Head of caudate nucleus (tissue), 42 donors: ENCODE measurements around the gene SPATA33.

ENCODE experiments used
- DNase-seq, 42 donors: peaks; one replicate each; pipeline versions ENCODE4 v3.0.0 to v3.0.0-alpha.2; 2020 to 2021; ENCODE audit warnings: mixed read lengths in 7 of 42
- intact Hi-C: fragments of 100-400 bp; cut with DNase I; formaldehyde crosslinking; loops from one replicate; pipeline ENCODE4 v1.15.0; 2022

The SPATA33 gene

DNA sequence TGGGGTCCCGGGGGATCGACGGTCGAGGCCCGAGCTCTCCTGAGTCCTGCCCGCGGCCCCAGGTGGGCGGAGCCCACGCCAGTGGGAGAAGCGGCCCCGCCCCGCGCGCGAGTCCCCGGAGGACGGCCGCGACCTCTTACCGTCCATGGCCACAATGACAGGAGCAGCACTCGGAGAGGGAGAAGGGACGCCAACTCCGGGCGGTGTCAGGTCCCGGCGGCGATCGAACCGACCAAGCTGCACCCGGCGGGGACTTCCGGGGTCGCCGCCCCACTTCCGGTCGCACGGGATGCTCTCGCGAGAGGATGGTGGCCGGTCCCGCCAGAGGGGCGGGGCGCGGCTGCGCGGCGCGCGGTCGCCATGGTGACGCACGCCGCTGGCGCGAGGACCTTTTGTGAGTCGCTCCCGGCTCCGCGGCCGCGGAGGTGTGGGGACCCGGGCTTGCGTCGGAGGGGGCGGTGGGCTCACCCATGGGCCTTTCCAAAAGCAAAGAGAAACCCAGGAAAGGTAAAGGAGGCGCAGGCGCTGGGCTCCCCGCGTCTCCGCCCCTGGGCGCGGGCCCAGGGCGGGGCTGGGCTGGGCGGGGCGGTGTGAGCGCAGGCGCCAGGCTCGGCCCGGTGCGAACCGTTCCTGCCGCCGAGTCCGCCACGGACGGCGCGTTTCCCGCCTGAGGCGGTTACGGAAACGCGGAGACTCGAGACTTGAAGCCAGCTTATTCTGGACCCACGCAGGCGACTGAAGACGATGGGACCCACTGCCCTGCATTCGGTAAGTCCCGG lies at the start of gene SPATA33, which contains the start of gene CHMP1A:
TSS of gene SPATA33 (plus strand) at position 395 of the 779 bp plus-strand sequence. CDS start at position 471, 76 bp downstream.
TSS of gene CHMP1A (minus strand) at position 267 of the 779 bp plus-strand sequence. CDS start at position 147, 120 bp downstream.
- DNase-seq, result peak; percentile 65 to 97 (median 92)
- intact Hi-C loops, result no loop called here

DNA sequence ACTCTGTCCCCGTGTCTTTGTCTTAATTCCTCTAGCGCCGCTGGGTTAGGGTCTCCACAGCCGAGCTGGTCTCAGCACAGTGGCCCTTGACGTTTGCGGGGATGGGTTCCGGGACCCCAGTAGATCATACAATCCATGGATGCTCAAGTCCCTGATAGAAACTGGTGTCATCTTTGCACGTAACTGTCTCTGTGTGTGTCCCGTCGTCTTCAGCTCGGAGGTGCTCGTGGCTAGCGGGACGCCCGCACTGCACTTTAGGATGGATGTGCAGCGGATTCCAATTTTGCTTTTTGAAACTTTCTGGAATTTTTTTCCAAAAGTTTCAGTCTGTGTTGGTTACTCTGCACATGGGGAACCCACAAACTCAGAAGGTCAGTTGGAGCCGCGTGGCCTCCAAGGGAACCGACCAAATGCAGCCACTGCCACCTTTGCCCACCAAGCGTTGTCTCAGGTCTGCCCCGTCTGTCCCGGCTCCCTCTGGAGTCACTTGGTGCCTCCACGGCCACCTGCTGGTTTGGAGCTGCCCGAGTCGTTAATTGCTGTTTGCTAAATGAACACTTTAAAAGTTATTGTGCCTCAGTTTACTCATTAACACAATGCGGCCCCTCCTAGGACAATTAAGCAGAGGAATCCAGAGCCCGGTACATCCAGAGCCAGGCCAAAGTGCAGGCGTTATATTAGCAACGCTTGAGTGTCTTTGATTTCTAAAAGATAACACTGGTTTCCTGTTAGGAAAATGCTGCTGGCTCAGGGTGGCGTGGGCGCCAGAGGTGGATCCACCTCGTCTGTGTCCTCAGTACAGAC lies 49.5 kb upstream of the SPATA33 start:
- DNase-seq, result no peak
- intact Hi-C loops, result no loop called here

DNA sequence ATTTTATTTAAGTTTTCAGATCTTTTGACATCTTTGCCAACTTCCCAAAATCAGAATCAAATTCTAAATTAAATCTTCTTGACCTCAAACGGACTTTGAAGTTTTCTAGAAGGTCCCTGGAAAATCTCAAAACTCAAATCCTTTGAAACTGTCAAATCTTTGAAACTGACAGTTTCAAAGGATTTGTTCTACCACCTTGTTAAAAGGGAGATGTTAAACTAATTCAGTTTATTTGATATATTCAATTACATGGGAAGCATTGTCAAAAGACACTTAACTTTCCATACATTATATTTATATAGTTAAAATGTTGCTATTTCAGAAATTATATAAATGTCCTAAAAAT lies 47.6 kb upstream of the SPATA33 start:
- intact Hi-C loops, result no loop called here
- DNase-seq, result no peak

DNA sequence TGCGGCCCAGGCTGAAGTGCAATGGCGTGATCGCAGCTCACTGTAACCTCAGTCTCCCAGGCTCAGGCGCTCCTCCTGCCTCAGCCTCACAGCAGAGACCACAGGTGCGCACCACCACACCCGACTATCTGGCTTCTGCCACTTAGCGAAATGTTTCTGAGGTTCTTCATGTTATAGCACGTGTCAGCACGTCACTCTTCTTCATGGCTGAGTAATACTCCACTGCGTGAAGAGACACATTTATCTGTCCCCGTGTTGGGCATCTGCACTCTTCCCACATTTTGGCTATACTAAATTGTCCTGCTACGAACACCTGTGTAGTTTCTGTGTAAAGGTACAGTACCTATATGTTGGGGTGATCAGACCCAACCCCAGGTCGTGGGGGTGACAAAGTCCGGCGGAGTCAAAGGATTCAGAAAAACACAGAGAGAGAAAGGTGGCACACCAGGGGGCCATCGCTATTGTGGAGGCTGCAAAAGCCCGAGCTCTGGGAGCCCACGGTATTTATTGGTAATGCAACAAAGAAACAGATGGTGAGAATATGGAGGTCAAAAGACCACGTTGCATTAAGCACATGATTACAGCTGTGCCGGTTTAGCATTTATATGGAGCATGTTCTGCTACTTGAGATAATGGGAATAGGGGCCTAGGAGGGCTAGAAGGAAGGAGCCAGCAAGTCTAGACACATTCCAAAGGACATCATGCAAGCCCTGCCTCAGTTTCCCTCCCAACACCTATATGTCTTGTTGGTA lies 45.0 kb upstream of the SPATA33 start:
- intact Hi-C loops, result no loop called here
- no peak for DNase-seq

DNA sequence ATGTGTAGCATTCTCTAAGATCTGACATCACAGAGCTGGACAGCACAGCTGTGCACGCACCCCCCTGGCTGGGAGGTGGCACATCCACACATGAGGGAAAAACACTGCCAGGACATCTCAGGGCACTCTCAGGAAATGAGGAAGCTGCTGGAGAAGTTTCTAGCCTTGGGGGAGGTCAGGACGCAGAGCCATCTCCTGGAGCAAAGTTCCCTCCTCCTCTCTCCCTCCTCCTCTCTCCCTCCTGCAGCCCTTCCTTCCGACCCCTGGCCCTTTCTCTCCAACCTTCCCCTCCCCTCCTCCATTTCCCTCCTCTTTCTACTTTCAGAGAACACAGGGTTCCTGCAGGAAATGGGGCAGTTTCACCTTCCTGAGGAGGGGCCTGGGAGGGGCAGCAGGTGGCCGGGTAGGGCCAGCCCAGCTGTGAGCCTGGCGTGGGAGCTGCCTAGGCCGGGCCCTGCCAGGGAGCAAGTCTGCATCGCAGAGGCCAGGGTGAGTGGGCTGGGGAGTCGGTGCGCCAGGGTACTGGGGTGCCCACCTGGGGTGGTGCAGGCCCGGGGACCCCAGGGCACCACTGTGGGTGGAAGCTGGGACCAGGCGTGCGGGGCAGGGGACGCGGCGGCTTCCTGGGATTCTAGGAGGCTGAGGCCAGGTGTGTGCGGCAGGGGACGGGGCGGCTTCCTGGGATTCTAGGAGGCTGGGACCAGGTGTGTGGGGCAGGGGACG lies 44.2 kb upstream of the SPATA33 start, which contains the start of gene DPEP1:
TSS of gene DPEP1 (plus strand) at position 412 of the 723 bp plus-strand sequence. CDS start 16,769 bp downstream, outside the sequence.
- DNase-seq, result no peak
- intact Hi-C loops, result no loop called here

- no peak for DNase-seq
- intact Hi-C loops, result no loop called here
Measured at GRCh38 chr16:89613954-89614459, 43.6 kb upstream of the SPATA33 start.

DNA sequence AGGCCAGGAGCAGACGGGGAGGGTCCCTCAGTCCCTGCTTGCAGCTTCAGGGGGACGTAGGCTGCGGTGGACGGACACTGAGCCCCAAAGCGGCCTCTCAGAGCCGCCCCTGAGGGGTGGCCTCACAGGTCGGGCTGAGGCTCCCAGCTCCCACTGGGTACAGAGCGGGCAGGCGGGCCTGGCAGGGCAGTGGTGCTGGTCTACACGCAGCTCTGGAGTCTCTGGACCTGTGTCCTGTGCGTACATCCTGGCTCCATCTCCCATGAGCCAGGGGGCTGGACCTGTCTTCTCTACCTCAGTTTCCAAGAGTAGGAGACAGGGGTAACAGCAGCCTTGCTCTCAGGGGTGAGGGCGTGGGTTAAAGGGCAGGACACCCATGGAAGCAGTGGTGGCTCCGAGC lies 42.5 kb upstream of the SPATA33 start:
- no peak for DNase-seq
- intact Hi-C loops, result no loop called here

GRCh38 chr16:89615596-89616090 lies 42.0 kb upstream of the SPATA33 start:
- intact Hi-C loops, result no loop called here
- DNase-seq, result peak in 11 of 42 donors; percentile 16 to 59 (median 38)

DNA sequence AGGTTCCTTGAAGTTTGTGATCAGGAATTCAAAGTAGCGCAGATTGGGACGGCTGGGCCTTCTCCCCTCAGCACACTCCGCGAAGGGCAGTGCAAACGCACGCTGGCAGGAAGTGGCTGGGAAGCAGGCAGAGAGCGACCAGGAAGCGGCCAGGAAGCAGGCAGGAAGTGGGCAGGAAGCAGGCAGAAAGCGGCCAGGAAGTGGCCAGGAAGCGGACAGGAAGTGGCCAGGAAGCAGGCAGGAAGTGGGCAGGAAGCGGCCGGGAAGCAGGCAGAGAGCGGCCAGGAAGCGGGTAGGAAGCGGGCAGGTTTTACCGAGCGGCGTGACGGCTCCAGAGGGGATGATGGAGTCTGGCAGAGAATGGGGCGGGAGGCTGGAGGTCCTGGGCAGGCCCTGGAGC lies 41.0 kb upstream of the SPATA33 start:
- intact Hi-C loops, result no loop called here
- DNase-seq, result no peak

- intact Hi-C loops, result no loop called here
- no peak for DNase-seq
Measured at GRCh38 chr16:89617036-89617435, 40.6 kb upstream of the SPATA33 start.

DNA sequence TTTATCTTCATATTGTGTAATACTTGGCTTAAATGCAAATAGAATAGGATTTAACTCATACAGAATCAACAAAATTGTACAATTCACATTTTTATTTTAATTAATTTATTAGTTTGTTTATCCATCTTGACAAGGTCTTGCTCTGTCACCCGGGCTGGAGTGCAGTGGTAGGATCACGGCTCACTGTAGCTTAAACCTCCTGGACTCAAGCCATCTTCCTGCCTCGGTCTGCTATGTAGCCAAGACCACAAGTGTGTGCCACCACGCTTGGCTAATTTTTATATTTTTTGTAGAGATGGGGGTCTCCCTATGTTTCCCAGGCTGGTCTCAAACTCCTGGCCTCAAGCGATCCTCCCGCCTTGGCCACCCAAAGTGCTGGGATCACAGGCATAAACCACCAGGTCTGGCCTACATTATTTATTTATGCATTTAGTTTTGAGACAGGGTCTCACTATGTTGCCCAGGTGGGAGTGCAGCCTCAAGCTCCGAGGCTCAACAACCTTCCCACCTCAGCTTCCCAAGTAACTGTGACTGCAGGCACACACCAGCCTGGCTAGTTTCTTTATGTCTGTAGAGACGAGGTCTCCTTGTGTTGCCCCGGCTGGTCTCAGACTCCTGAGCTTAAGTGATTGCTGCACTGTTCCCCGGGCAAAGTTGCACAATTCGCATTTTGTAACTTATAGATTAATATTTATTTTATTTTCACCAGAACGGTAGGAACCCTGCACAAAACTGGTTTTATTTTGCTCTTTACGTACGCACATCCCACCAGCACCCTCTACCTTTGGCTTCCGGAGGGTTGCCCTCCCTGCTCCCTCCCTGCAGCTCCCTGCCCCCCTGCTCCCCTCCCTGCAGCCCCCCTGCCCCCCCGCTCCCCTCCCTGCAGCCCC lies 39.3 kb upstream of the SPATA33 start:
- intact Hi-C loops, result no loop called here
- no peak for DNase-seq

DNA sequence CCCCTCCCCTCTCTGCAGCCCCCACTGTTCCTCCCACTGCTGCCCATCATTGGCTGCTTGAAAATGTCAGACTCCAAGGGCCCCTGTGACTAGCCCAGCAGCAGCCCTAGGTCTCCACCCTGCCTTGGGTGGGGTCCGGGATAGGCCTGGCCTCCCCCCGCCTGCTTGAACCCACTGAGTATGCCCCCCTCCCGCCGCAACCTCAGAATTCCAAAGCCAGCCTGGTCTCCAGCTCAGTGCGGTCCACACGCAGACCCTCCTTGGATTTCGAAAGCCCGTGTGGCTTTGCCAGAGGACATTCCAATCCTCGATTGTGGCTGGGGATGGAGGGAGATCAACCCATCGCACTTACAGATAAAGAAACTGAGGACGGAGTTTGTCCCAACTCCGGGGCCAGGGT lies 37.8 kb upstream of the SPATA33 start:
- intact Hi-C loops, result no loop called here
- DNase-seq, result no peak

DNA sequence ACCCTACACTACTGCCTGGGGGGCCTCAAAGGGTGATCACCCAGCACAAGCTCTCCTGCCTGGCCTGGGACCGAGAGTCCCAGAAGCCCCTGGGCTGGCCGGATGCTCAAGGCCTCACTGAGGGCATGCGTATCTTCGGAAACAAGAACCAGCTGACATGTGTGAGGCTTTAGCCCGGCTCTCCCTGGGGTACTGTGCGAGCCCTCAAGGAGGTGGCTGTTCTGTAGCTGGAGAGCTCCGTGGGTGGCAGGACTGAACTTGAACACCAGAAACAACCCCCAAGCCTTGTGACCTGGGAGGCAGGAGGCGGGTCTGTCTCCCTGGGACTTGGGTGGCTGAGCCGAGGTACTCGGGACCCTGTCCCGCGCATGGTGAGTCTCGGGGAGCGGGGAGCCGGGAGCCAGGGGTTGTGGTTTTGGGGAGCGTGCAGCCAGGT lies 37.2 kb upstream of the SPATA33 start:
- DNase-seq, result no peak
- intact Hi-C loops, result no loop called here

DNA sequence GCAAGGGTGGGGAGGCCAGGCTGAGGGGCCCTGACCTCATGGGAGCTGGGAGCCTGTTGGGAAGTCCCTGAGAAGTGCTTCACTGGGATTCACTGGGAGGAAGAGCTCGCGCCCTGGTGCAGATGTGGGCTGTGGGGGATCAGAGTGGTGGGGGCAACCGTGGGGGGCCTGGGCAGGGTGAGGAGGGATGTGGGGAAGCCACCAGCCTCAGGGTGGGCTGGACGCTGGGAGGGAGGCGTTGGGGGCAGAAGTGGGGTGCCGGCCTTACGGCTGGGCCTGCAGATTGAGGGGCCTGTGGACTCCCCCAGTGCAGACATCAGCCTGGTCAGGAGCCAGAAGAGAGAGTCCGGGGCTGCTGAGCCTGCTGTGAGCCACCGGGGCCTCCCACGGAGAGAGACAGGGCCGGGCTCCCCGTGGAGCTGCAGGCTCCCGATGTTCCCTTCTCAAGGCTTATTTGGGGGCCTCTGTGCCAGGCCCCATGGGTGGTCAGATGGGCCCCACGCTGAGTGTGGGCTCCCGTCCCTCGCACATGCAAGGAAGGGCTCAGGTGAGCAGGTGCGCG lies 36.4 kb upstream of the SPATA33 start:
- DNase-seq, result no peak
- intact Hi-C loops, result no loop called here

- intact Hi-C loops, result no loop called here
- DNase-seq, result peak in 1 of 42 donors; percentile 23
Measured at GRCh38 chr16:89621698-89622409, 35.8 kb upstream of the SPATA33 start.

- DNase-seq, result no peak
Measured at GRCh38 chr16:89623511-89624261, 34.0 kb upstream of the SPATA33 start.

More at GRCh38 chr16:89623511-89624261, 34.0 kb upstream of the SPATA33 start:
- intact Hi-C loops, result no loop called here
